Neural progenitor cell (in vitro differentiated cells): ENCODE data around the gene PCDHGB1. TPM values are rescaled to one million over a fixed set of nuclear protein-coding genes. Genes with fewer than 3 reads are reported as not detected.
A peak's percentile ranks its signal among the peaks of the same experiment; 100 is the strongest.
"Not testable (repeated sequence)": the region's sequence is repeated elsewhere in the genome, so short reads cannot be mapped to it uniquely, and the experiment has no call there.

Experiments
- DNase-seq: peaks from one replicate; pipeline ENCODE4 v3.0.0-alpha.2; 2016; ENCODE audit warnings: low spot score
- H2AFZ ChIP-seq: fragments of 200-600 bp; sonication (generic); replicated peaks from 2 replicates; pipeline ENCODE4 v1.6.1; 2016; ENCODE audit warnings: antibody characterized with exemption
- H3F3A ChIP-seq: fragments of 200-600 bp; sonication (generic); 2 replicates; pipeline ENCODE4 v1.6.1; 2016; ENCODE audit warnings: antibody characterized with exemption, low read depth
- H3K27ac ChIP-seq: fragments of 200-600 bp; sonication (generic); 2 replicates; pipeline ENCODE4 v1.5.1; 2016; ENCODE audit warnings: mild to moderate bottlenecking
- H3K27me3 ChIP-seq: fragments of 200-600 bp; sonication (generic); 2 replicates; pipeline ENCODE4 v1.6.1; 2016; ENCODE audit warnings: mild to moderate bottlenecking, moderate library complexity
- H3K36me3 ChIP-seq: fragments of 200-600 bp; sonication (generic); 2 replicates; pipeline ENCODE4 v1.5.1; 2016
- H3K4me1 ChIP-seq: fragments of 200-600 bp; sonication (generic); 2 replicates; pipeline ENCODE4 v1.6.1; 2016; ENCODE audit warnings: mixed run types
- H3K4me2 ChIP-seq: fragments of 200-600 bp; sonication (generic); 2 replicates; pipeline ENCODE4 v1.6.1; 2016
- H3K4me3 ChIP-seq: fragments of 200-600 bp; sonication (generic); 2 replicates; pipeline ENCODE4 v1.5.1; 2016
- H3K79me2 ChIP-seq: fragments of 200-600 bp; sonication (generic); 2 replicates; pipeline ENCODE4 v1.6.1; 2016; ENCODE audit warnings: low read depth
- H3K9ac ChIP-seq: fragments of 200-600 bp; sonication (generic); 2 replicates; pipeline ENCODE4 v1.6.1; 2016
- H3K9me3 ChIP-seq: fragments of 200-600 bp; sonication (generic); 2 replicates; pipeline ENCODE4 v1.5.1; 2016; ENCODE audit warnings: low read depth
- H4K20me1 ChIP-seq: fragments of 200-600 bp; sonication (generic); 2 replicates; pipeline ENCODE4 v1.6.1; 2016; ENCODE audit warnings: low read depth
- H3K27ac Mint-ChIP-seq: 3 replicates; pipeline ENCODE4 v1.8.0; 2021; ENCODE audit warnings: mixed read lengths
- H3K27me3 Mint-ChIP-seq: 2 replicates; pipeline ENCODE4 v1.8.0; 2022; ENCODE audit warnings: low read depth, mild to moderate bottlenecking, inconsistent platforms, moderate library complexity, mixed read lengths; ENCODE audit not compliant: insufficient read depth
- H3K36me3 Mint-ChIP-seq: 3 replicates; pipeline ENCODE4 v1.8.0; 2021; ENCODE audit warnings: mixed read lengths
- H3K4me1 Mint-ChIP-seq: 3 replicates; pipeline ENCODE4 v1.8.0; 2021; ENCODE audit warnings: mixed read lengths
- H3K4me3 Mint-ChIP-seq: 3 replicates; pipeline ENCODE4 v1.8.0; 2021; ENCODE audit warnings: mild to moderate bottlenecking, moderate library complexity, mixed read lengths
- H3K9me3 Mint-ChIP-seq: 3 replicates; pipeline ENCODE4 v1.8.0; 2020; ENCODE audit warnings: mixed read lengths
- CTCF ChIP-seq: fragments of 200-600 bp; sonication (generic); IDR thresholded peaks from 2 replicates; pipeline ENCODE4 v1.5.1; 2017; ENCODE audit warnings: antibody characterized with exemption, mild to moderate bottlenecking
- EZH2 ChIP-seq: fragments of 200-600 bp; sonication (generic); IDR thresholded peaks from 2 replicates; pipeline ENCODE4 v1.6.1; 2017; ENCODE audit warnings: antibody characterized with exemption, mild to moderate bottlenecking, moderate library complexity
- EZH2phosphoT487 ChIP-seq: fragments of 200-600 bp; sonication (generic); IDR thresholded peaks from 2 replicates; pipeline ENCODE4 v1.6.1; 2017; ENCODE audit warnings: antibody characterized with exemption
- total RNA-seq: library from RNA; depleted of rRNA; stranded (reverse); fragments of >200 nt; gene quantifications from 2 replicates; pipeline ENCODE4 v1.2.3, GENCODE V29; 2015; ENCODE audit warnings: low replicate concordance

Gene PCDHGB1
- 3.6 and 4.3 TPM in 2 replicates for total RNA-seq

- peak; percentile 76 for DNase-seq
- H3K79me2 ChIP-seq = no peaks in the 10 kb centered on the region
- no peaks in the 10 kb centered on the region for H4K20me1 ChIP-seq
- H3K9me3 Mint-ChIP-seq = peaks cover 53% of the 10 kb centered on the region
- H3K4me3 ChIP-seq = peak within 1 kb of the TSS; percentile 0
- H2AFZ ChIP-seq = peak within 1 kb of the TSS; percentile 99
- H3K9me3 ChIP-seq = peaks cover 5% of the 10 kb centered on the region
- peaks cover 9% of the 10 kb centered on the region for H3K36me3 Mint-ChIP-seq
- no peaks in the 10 kb centered on the region for H3F3A ChIP-seq
- peak within 1 kb of the TSS; percentile 42 for H3K4me2 ChIP-seq
- H3K27me3 ChIP-seq = no peaks in the 10 kb centered on the region
- H3K4me3 Mint-ChIP-seq = no peak within 1 kb of the TSS
- H3K9ac ChIP-seq = no peak within 1 kb of the TSS
- no peaks in the 10 kb centered on the region for H3K27me3 Mint-ChIP-seq
- H3K36me3 ChIP-seq = no peaks in the 10 kb centered on the region
- no peak within 1 kb of the TSS for H3K27ac ChIP-seq
- TF ChIP-seq EZH2phosphoT487 = no peak
- peak; percentile 63 for TF ChIP-seq CTCF
- H3K4me1 Mint-ChIP-seq = no peaks in the 10 kb centered on the region
- no peak within 1 kb of the TSS for H3K27ac Mint-ChIP-seq
- H3K4me1 ChIP-seq = no peaks in the 10 kb centered on the region
These were observed at the start of gene PCDHGB1 for GRCh38 chr5:141349917-141350619. TSS of gene PCDHGB1 (plus strand) at chr5:141350099. CDS start at chr5:141350261, 162 bp downstream.

- DNase-seq = no peak
- H3K36me3 Mint-ChIP-seq = peaks cover 28% of the 10 kb centered on the region
- H3K9ac ChIP-seq = no peak within 1 kb of the TSS
These were observed 46.1 kb upstream of the PCDHGB1 start, which contains the start of gene SLC25A2 for GRCh38 chr5:141303756-141304155. TSS of gene SLC25A2 (minus strand) at chr5:141304049. CDS start at chr5:141303865, 184 bp downstream.

DNA sequence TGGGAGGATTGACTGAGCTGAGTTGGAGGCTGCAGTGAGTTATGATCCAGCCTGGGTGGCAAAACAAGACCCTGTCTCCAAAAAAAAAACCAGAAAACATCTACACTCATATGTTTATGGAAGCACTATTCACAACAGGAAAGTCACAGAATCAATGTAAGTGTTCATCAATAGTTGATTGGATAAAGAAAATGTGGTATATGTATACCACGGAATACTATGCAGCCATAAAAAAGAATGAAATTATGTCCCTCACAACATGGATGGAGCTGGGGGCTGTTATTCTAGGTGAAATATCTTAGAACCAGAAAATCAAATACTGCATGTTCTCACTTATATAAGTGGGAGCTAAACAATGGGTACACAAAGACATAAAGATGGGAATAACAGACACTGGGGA lies 43.3 kb upstream of the PCDHGB1 start:
- Histone ChIP-seq H3K4me1 (no peaks in the 10 kb centered on the region), H3K9ac (no peak overlapping the region), H3K27ac (no peak overlapping the region), H3F3A (no peaks in the 10 kb centered on the region), H2AFZ (no peak overlapping the region), H3K4me3 (no peak overlapping the region), H3K27me3 (no peaks in the 10 kb centered on the region), H3K36me3 (no peaks in the 10 kb centered on the region), H4K20me1 (no peaks in the 10 kb centered on the region), H3K4me2 (no peak overlapping the region), H3K9me3 (no peaks in the 10 kb centered on the region), H3K79me2 (no peaks in the 10 kb centered on the region)
- no peak for DNase-seq
- peaks cover 44% of the 10 kb centered on the region for H3K36me3 Mint-ChIP-seq
- H3K27ac Mint-ChIP-seq = no peak overlapping the region
- TF ChIP-seq EZH2 = no peak
- peaks cover 10% of the 10 kb centered on the region for H3K27me3 Mint-ChIP-seq
- H3K4me1 Mint-ChIP-seq = no peaks in the 10 kb centered on the region
- no peak overlapping the region for H3K4me3 Mint-ChIP-seq
- H3K9me3 Mint-ChIP-seq = peaks cover 81% of the 10 kb centered on the region

More at GRCh38 chr5:141303756-141304155, 46.1 kb upstream of the PCDHGB1 start, which contains the start of gene SLC25A2:
- no peak within 1 kb of the TSS for H3K27ac Mint-ChIP-seq
- Histone ChIP-seq H3K27ac (no peak within 1 kb of the TSS), H3K4me1 (no peaks in the 10 kb centered on the region), H3K27me3 (no peaks in the 10 kb centered on the region), H2AFZ (no peak within 1 kb of the TSS), H3K4me2 (no peak within 1 kb of the TSS), H3K4me3 (no peak within 1 kb of the TSS), H3K36me3 (no peaks in the 10 kb centered on the region), H3K79me2 (no peaks in the 10 kb centered on the region), H3F3A (no peaks in the 10 kb centered on the region), H3K9me3 (no peaks in the 10 kb centered on the region), H4K20me1 (no peaks in the 10 kb centered on the region)
- no peak for TF ChIP-seq EZH2phosphoT487
- no peak for TF ChIP-seq EZH2
- no peak for TF ChIP-seq CTCF
- no peak within 1 kb of the TSS for H3K4me3 Mint-ChIP-seq
- peaks cover 80% of the 10 kb centered on the region for H3K9me3 Mint-ChIP-seq
- peaks cover 10% of the 10 kb centered on the region for H3K27me3 Mint-ChIP-seq
- no peaks in the 10 kb centered on the region for H3K4me1 Mint-ChIP-seq

DNA sequence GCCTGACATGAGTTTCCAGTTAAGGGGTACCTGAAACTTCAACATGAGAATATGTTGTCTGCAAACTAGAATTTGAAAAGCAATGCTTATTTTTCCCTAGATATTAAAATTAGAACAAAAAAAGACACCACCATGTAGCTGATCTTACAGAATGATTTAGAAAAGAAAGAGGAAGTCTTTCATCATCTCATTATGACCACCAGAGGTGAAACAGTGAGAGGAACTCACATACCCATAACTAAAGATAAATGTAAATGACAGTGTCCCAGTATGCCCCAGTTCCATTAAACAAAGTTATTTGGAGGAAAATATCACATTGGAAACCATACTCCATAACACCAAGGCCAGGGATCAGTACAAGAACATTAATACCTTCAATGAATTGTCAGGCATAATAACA lies 36.2 kb upstream of the PCDHGB1 start:
- no peak for DNase-seq
- H3K9me3 Mint-ChIP-seq = peaks cover 90% of the 10 kb centered on the region
- H3K36me3 ChIP-seq = peaks cover 21% of the 10 kb centered on the region
- no peaks in the 10 kb centered on the region for H3K4me1 Mint-ChIP-seq
- H3K27me3 ChIP-seq = no peaks in the 10 kb centered on the region
- peaks cover 74% of the 10 kb centered on the region for H3K36me3 Mint-ChIP-seq
- H2AFZ ChIP-seq = no peak overlapping the region
- H3K4me3 Mint-ChIP-seq = no peak overlapping the region
- H3K27ac ChIP-seq = no peak overlapping the region
- no peak overlapping the region for H3K27ac Mint-ChIP-seq
- peaks cover 48% of the 10 kb centered on the region for H3K79me2 ChIP-seq
- H3K9me3 ChIP-seq = peaks cover 14% of the 10 kb centered on the region
- H3K4me2 ChIP-seq = no peak overlapping the region
- H3F3A ChIP-seq = no peaks in the 10 kb centered on the region
- TF ChIP-seq EZH2 (no peak), EZH2phosphoT487 (no peak), CTCF (no peak)
- no peaks in the 10 kb centered on the region for H3K4me1 ChIP-seq
- no peak overlapping the region for H3K4me3 ChIP-seq
- H4K20me1 ChIP-seq = no peaks in the 10 kb centered on the region
- no peak overlapping the region for H3K9ac ChIP-seq
- H3K27me3 Mint-ChIP-seq = peaks cover 4% of the 10 kb centered on the region

- not testable (repeated sequence) for H3K4me1 Mint-ChIP-seq, H3K27me3 ChIP-seq, H3K4me2 ChIP-seq, H3K27ac Mint-ChIP-seq, H3K4me3 Mint-ChIP-seq, H3K9ac ChIP-seq, H3K4me3 ChIP-seq, H2AFZ ChIP-seq, H3K27me3 Mint-ChIP-seq, H3K27ac ChIP-seq, H4K20me1 ChIP-seq, H3K4me1 ChIP-seq, DNase-seq
- H3K9me3 Mint-ChIP-seq = peaks cover 95% of the 10 kb centered on the region
- H3K36me3 Mint-ChIP-seq = peaks cover 76% of the 10 kb centered on the region
- peaks cover 26% of the 10 kb centered on the region for H3K9me3 ChIP-seq
- peaks cover 33% of the 10 kb centered on the region for H3K36me3 ChIP-seq
- peaks cover 17% of the 10 kb centered on the region for H3F3A ChIP-seq
- H3K79me2 ChIP-seq = peaks cover 64% of the 10 kb centered on the region
These were observed 32.9 kb upstream of the PCDHGB1 start for GRCh38 chr5:141316963-141317362.
